HepG2 (cell line): ENCODE data around the gene PAFAH1B2. TPM values are rescaled to one million over a fixed set of nuclear protein-coding genes. Genes with fewer than 3 reads are reported as not detected.
A peak's percentile ranks its signal among the peaks of the same experiment; 100 is the strongest.

Source experiments
- ATAC-seq: fragments of 200-7000 bp; cut with Tn5 transposase; 3 replicates; pipeline ENCODE4 v1.9.1; 2020; ENCODE audit warnings: mild to moderate bottlenecking, moderate library complexity
- BruUV-seq: library from RNA; stranded (reverse); fragments of 400-500 nt; replicated peaks from 2 replicates; lab custom pipeline; 2021; lab: Mats Ljungman, UMichigan
- CTCF ChIA-PET: fragments of 300-600 bp; formaldehyde crosslinking; extraction: SDS; loops from one replicate; lab custom pipeline; 2021; ENCODE audit warnings: low total read pairs, inconsistent platforms, low intra/inter-chr PET ratio; lab: Yijun Ruan, JAX
- POLR2A ChIA-PET: fragments of 350-600 bp; sonication (Branson Sonifier 250); formaldehyde crosslinking; loops from one replicate; lab custom pipeline; 2020; ENCODE audit warnings: antibody characterized with exemption, inconsistent platforms; lab: Yijun Ruan, JAX
- DNase-seq: peaks from one replicate; pipeline ENCODE4 v3.0.0-alpha.2; 2015; ENCODE audit warnings: low spot score
- FAIRE-seq: peaks from 3 replicates; lab custom pipeline; 2011; peaks lifted over from hg19 to GRCh38; lab: Jason Lieb, UNC
- H2AFZ ChIP-seq: one replicate; pipeline ENCODE4 v1.6.1; 2011; ENCODE audit warnings: low read length, inconsistent platforms
- H3K27ac ChIP-seq: fragments of 300-600 bp; 3 replicates; pipeline ENCODE4 v1.8.0; 2011; ENCODE audit warnings: mixed run types, mild to moderate bottlenecking, mixed read lengths, low read length, inconsistent platforms; ENCODE audit not compliant: insufficient read depth; ENCODE audit errors: extremely low read length
- H3K27me3 ChIP-seq, 2 experiments: fragments of 200-600 bp in 1 of 2; 2 replicates in 1 of 2; 3 replicates in 1 of 2; pipeline versions ENCODE4 v1.6.0 to v1.8.0; 2011; ENCODE audit warnings: low read length in 2 of 2, mild to moderate bottlenecking in 2 of 2, moderate library complexity in 2 of 2, inconsistent platforms in 1 of 2; ENCODE audit not compliant: insufficient read depth in 2 of 2, control insufficient read depth in 1 of 2
- H3K36me3 ChIP-seq, 2 experiments: fragments of 200-600 bp in 1 of 2; replicated peaks in 1 of 2; 2 replicates in 1 of 2; 3 replicates in 1 of 2; pipeline versions ENCODE4 v1.5.1 to v1.8.0; 2011; ENCODE audit warnings: low read length in 2 of 2, inconsistent platforms in 1 of 2; ENCODE audit not compliant: insufficient read depth in 2 of 2, control insufficient read depth in 1 of 2
- H3K4me1 ChIP-seq: 2 replicates; pipeline ENCODE4 v1.5.1; 2012; ENCODE audit warnings: low read length, inconsistent platforms; ENCODE audit not compliant: insufficient read depth
- H3K4me2 ChIP-seq: 2 replicates; pipeline ENCODE4 v1.6.0; 2011; ENCODE audit warnings: low read depth, low read length, inconsistent platforms
- H3K4me3 ChIP-seq, 3 experiments: fragments of 200-600 bp in 1 of 3; sonication (generic), shearing (Covaris generic) in 1 of 3; replicated peaks in 1 of 3; 2 replicates each; pipeline ENCODE4 v1.5.1; 2011 to 2016; ENCODE audit warnings: low read length in 3 of 3, inconsistent platforms in 2 of 3, low read depth in 2 of 3, mild to moderate bottlenecking in 2 of 3, control low read depth in 1 of 3, mixed read lengths in 1 of 3; ENCODE audit not compliant: insufficient read depth in 1 of 3
- H3K79me2 ChIP-seq: one replicate; pipeline ENCODE4 v1.6.1; 2011; ENCODE audit warnings: low read length, inconsistent platforms; ENCODE audit not compliant: insufficient read depth
- H3K9ac ChIP-seq: 2 replicates; pipeline ENCODE4 v1.6.0; 2011; ENCODE audit warnings: mild to moderate bottlenecking, low read depth, low read length, inconsistent platforms; ENCODE audit not compliant: insufficient read depth
- H3K9me3 ChIP-seq: 2 replicates; pipeline ENCODE4 v1.5.1; 2012; ENCODE audit warnings: mild to moderate bottlenecking, low read length
- H4K20me1 ChIP-seq: 2 replicates; pipeline ENCODE4 v1.6.0; 2011; ENCODE audit warnings: inconsistent platforms, mild to moderate bottlenecking, low read length, moderate library complexity; ENCODE audit not compliant: insufficient read depth
- ADNP ChIP-seq: sonication (generic); formaldehyde crosslinking; IDR thresholded peaks from 2 replicates; pipeline ENCODE4 v1.4.0; 2020; ENCODE audit warnings: missing genetic modification reagents
- DZIP1 ChIP-seq: sonication (generic); formaldehyde crosslinking; IDR thresholded peaks from 2 replicates; pipeline ENCODE4 v1.5.0; 2020; ENCODE audit warnings: mild to moderate bottlenecking, missing genetic modification reagents
- GLI4 ChIP-seq: sonication (generic); formaldehyde crosslinking; IDR thresholded peaks from 2 replicates; pipeline ENCODE4 v1.5.1; 2020; ENCODE audit warnings: missing genetic modification reagents, mild to moderate bottlenecking, moderate library complexity, borderline replicate concordance
- HMGXB4 ChIP-seq, 2 experiments: sonication (generic) in 1 of 2; formaldehyde crosslinking in 1 of 2; IDR thresholded peaks; 2 replicates each; pipeline versions ENCODE4 v1.4.0 to v1.6.1; 2018 to 2020; ENCODE audit warnings: missing genetic modification reagents in 2 of 2, borderline replicate concordance in 1 of 2, low read depth in 1 of 2, mild to moderate bottlenecking in 1 of 2, missing biosample characterization in 1 of 2
- MYC ChIP-seq: sonication (generic); formaldehyde crosslinking; IDR thresholded peaks from 2 replicates; pipeline ENCODE4 v1.9.0; 2021; ENCODE audit warnings: missing genetic modification reagents, borderline replicate concordance
- TFAP4 ChIP-seq: sonication (generic); IDR thresholded peaks from 2 replicates; pipeline ENCODE4 v1.6.1; 2016; ENCODE audit warnings: low read depth, borderline replicate concordance
- ZBTB4 ChIP-seq: sonication (generic); formaldehyde crosslinking; IDR thresholded peaks from 2 replicates; pipeline ENCODE4 v1.4.0; 2020; ENCODE audit warnings: missing genetic modification reagents, mild to moderate bottlenecking, borderline replicate concordance
- ZNF501 ChIP-seq: sonication (generic); formaldehyde crosslinking; IDR thresholded peaks from 2 replicates; pipeline ENCODE4 v1.5.1; 2020; ENCODE audit warnings: mild to moderate bottlenecking, moderate library complexity, missing genetic modification reagents
- ZNF605 ChIP-seq: sonication (generic); formaldehyde crosslinking; IDR thresholded peaks from 2 replicates; pipeline ENCODE4 v1.8.0; 2022; ENCODE audit warnings: mild to moderate bottlenecking, missing genetic modification reagents
- ZNF713 ChIP-seq: sonication (generic); formaldehyde crosslinking; IDR thresholded peaks from 2 replicates; pipeline ENCODE4 v1.4.0; 2020; ENCODE audit warnings: mild to moderate bottlenecking, missing genetic modification reagents
- WGBS: methylation state at CpG from one replicate; pipeline ENCODE4 v1.1.6; 2017; ENCODE audit warnings: low lambda C conversion rate; 5-methylcytosine and 5-hydroxymethylcytosine counted together
- in situ Hi-C: cut with HindIII; loops from 2 replicates; pipeline ENCODE4 v1.10.0; 2017; ENCODE audit warnings: low pct_unique_long_range_greater_than_20kb; ENCODE audit not compliant: extremely low pct_ligation_motif_present
- intact Hi-C: fragments of 100-400 bp; cut with micrococcal nuclease; formaldehyde crosslinking; loops from one replicate; pipeline ENCODE4 v1.10.0; 2022; ENCODE audit not compliant: unreplicated experiment
- polyA plus RNA-seq, 8 experiments: library from polyadenylated mRNA; depleted of rRNA in 3 of 8; stranded (reverse) in 7 of 8; unstranded in 1 of 8; fragments of >200 nt; fragmentation: Illumina TruSeq in 4 of 8; extraction: Trizol in 4 of 8; gene quantifications; 2 replicates each; pipeline versions ENCODE4 v1.2.1 to v1.2.3, GENCODE V29; 2011 to 2016; ENCODE audit warnings: low read depth in 4 of 8, missing spikeins in 1 of 8, mixed read lengths in 1 of 8; ENCODE audit not compliant: insufficient read depth in 1 of 8
- total RNA-seq, 5 experiments: library from RNA; depleted of rRNA; stranded (reverse); fragments of >200 nt; fragmentation: Illumina TruSeq; extraction: Trizol; gene quantifications; 2 replicates each; pipeline ENCODE4 v1.2.3, GENCODE V29; 2016; ENCODE audit warnings: low read depth in 1 of 5

Gene PAFAH1B2
- total and polyA plus RNA-seq, 2 of the 13 experiments (the other 11 are each of a cell fraction or from before 2014, with no cell fraction given): 28.8 to 104 TPM

GRCh38 chr11:117180661-117181585 is 36.8 kb downstream of the PAFAH1B2 start:
- Histone ChIP-seq H3K4me1 (peaks cover 41% of the 10 kb centered on the region), H4K20me1 (no peaks in the 10 kb centered on the region; the same call in 1 of the 2 replicates), H3K36me3 (peaks cover 3 to 12% of the 10 kb centered on the region in 2 experiments; a peak in 4 of 5 replicates), H3K4me2 (peak overlapping the region; percentile 90), H3K9ac (0 out of 2 replicates have a peak overlapping the region, but pooled peaks have one; percentile 2), H3K27ac (peak overlapping the region; percentile 21), H2AFZ (no peak overlapping the region), H3K9me3 (no peaks in the 10 kb centered on the region), H3K27me3 (no peaks in the 10 kb centered on the region; a peak in 1 of 5 replicates), H3K79me2 (peaks cover 6% of the 10 kb centered on the region), H3K4me3 (0 out of 6 replicates have a peak overlapping the region, but pooled peaks of 2 of the 3 experiments have one; percentile 7 to 82)
- ChIA-PET CTCF (interaction anchor here (1.6 to 1.9 kb wide), 2 partner anchors 46 to 51 kb away, joined by 7 to 32 read pairs; partner anchors contain the start of genes PCSK7 and RNF214), POLR2A (interaction anchor here (0.8 to 1.5 kb wide), 2 partner anchors 37 to 389 kb away, joined by 3 to 5 read pairs; partner anchors contain the start of genes APOA5 and PAFAH1B2)
- WGBS: 59% methylated on average over 17 of the region's 22 CpGs
- ATAC-seq (peak; percentile 53), FAIRE-seq (peak; percentile 37), DNase-seq (peak; percentile 76)
- intact Hi-C loops: loop anchor here (1.0 kb wide), 1 partner anchor 45 kb away; no protein-coding TSS in a partner anchor
- in situ Hi-C loops: loop anchor here (5.0 kb wide), 1 partner anchor 41 kb away; no protein-coding TSS in a partner anchor
- BruUV-seq: no TSS peak
- TF ChIP-seq HMGXB4 (CRISPR knock-in tag; IDR thresholded peaks at IDR 0.05; ENCODE audit: borderline replicate concordance in 1 of 2, low read depth in 1 of 2) (peak; percentile 84 to 95), MYC (peak; percentile 74; the same call in 1 of the 2 replicates), DZIP1 (CRISPR knock-in tag) (peak; percentile 73; the same call in 1 of the 2 replicates), ZNF713 (CRISPR knock-in tag) (0 out of 2 replicates have a peak, but pooled peaks have one; percentile 77), ZBTB4 (CRISPR knock-in tag) (peak; percentile 51; the same call in 1 of the 2 replicates), TFAP4 (no peak), ZNF501 (CRISPR knock-in tag) (peak; percentile 63; the same call in 1 of the 2 replicates), ADNP (CRISPR knock-in tag) (no peak), ZNF605 (CRISPR knock-in tag) (peak; percentile 53; the same call in 1 of the 2 replicates), GLI4 (no peak)
